ENCODE data around the gene SOAT1.

GRCh38 chr1:179310291-179310690 is 16.7 kb downstream of the SOAT1 start:
- no peak for TF ChIP-seq CTCF (IDR thresholded peaks at IDR 0.05)
- no peak for TF ChIP-seq ZFX (IDR thresholded peaks at IDR 0.05; ENCODE audit: borderline replicate concordance)

All from 22Rv1 (cell line).